Activated T-helper 1 cell treated with anti-CD3 and anti-CD28 coated beads, Interleukin-2, amount 50 U/mL, for 16 hours (primary cell): Measurements from ENCODE around the gene ZPBP2.
"Not testable (repeated sequence)": the region's sequence is repeated elsewhere in the genome, so short reads cannot be mapped to it uniquely, and the experiment has no call there.

Source experiments
- DNase-seq, 2 donors: peaks; one replicate each; pipeline ENCODE4 v3.0.0-alpha.2; 2020; ENCODE audit warnings: low read depth in 1 of 2, low spot score in 1 of 2

Gene ZPBP2, protein sequence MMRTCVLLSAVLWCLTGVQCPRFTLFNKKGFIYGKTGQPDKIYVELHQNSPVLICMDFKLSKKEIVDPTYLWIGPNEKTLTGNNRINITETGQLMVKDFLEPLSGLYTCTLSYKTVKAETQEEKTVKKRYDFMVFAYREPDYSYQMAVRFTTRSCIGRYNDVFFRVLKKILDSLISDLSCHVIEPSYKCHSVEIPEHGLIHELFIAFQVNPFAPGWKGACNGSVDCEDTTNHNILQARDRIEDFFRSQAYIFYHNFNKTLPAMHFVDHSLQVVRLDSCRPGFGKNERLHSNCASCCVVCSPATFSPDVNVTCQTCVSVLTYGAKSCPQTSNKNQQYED

DNA sequence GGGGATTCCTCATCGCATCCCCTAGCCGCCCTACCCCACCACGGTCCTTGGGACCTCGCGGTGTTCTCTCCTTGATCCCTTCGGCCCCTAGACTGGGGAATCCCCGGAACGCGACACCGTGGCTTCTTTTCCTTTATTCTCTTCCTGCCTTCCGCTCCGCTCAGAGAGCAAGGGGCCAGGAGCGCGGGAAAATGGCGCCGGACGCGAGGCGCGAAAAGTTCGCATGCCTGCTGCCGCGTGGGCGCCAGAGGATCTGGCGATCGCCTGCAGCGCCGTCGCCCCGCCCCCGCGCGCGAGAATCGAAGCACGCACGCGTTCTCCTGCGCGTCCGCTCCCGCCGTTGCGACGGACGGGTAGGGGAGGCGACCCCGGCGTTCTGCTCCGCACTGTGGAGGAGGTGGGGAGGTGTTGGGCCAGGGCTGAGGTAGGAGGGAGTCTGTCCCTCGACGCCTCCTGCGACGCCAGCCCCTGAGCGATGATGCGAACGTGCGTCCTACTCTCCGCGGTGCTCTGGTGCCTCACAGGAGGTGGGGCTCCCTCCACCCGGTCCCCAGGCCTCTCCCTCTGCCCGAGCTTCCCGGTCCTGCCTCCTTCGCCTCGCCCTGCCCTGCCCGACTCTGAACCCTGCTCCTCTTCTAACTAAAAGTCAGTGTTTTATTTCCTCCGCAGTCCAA, at the start of gene ZPBP2:
ZPBP2 (plus strand) TSS at position 323 of the 674 bp plus-strand sequence; CDS start at position 476, 153 bp downstream.
- peak; percentile 28 to 51 for DNase-seq

- DNase-seq: no peak
These were observed 49.5 kb upstream of the ZPBP2 start for GRCh38 chr17:39818358-39819000.

DNA sequence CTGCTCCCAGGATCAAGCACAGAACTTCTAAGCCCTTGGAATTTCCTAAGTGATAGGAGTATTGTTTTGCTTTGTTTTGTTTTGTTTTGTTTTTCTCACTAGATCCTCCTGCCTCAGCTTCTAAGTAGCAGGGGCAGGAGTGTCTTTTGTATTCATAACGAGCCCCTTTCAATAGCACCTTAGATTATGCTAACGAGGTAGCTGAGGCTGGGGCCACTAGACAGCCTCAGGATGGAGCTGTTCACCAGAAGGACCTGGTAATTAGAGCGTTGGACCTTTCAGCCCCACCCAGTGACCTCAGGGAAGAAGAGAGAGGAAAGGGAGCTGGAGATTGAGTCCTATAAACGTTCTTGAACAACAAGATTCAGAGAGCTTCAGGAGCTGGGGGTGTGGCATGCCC, 47.5 kb upstream of the ZPBP2 start:
- DNase-seq: no peak

- DNase-seq: no peak
These were observed 47.0 kb upstream of the ZPBP2 start for GRCh38 chr17:39820987-39821386.

- DNase-seq: no peak
These were observed 46.0 kb upstream of the ZPBP2 start for GRCh38 chr17:39822051-39822451.

- DNase-seq: no peak
These were observed 44.5 kb upstream of the ZPBP2 start for GRCh38 chr17:39823407-39824054.

- DNase-seq: no peak
These were observed 41.7 kb upstream of the ZPBP2 start for GRCh38 chr17:39826334-39826733.

DNA sequence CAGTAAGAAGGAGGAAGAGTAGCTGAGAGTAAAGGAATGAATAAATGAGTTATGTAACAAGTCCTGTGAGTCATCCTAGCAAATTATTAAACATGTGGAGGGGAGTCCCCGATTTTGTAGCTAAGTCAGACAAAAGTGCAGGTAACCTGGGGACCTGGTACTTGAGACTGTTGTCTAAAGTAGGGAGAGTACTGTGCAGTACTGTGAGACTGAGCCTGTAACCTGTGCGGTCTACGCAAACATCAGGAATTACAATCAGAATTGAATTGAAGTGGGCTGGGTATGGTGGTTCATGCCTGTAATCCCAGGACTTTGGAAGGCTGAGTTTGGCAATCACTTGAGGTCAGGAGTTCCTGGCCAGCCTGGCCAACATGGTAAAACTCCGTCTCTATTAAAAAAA, 39.6 kb upstream of the ZPBP2 start:
- DNase-seq: no peak

GRCh38 chr17:39831588-39831987, 36.4 kb upstream of the ZPBP2 start:
- DNase-seq: no peak

DNA sequence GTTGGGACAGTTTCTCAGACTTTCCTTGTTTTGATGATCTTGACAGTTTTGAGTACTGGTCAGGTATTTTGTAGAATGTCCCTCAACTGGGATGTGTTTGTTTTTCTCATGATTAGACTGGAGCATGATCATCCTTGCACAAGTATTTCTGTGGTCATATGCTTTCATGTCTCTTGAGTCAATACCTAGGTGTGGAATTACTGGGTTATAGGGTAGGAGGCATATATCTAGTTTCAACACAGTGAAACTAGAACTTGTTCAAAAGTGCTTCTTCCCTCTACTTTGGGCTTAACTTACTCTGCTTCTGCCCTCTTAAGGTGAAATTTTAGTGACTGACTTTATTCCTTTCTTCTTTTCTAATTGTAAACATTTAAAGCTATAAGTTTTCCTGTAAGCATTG, 34.0 kb upstream of the ZPBP2 start:
- DNase-seq: no peak

DNA sequence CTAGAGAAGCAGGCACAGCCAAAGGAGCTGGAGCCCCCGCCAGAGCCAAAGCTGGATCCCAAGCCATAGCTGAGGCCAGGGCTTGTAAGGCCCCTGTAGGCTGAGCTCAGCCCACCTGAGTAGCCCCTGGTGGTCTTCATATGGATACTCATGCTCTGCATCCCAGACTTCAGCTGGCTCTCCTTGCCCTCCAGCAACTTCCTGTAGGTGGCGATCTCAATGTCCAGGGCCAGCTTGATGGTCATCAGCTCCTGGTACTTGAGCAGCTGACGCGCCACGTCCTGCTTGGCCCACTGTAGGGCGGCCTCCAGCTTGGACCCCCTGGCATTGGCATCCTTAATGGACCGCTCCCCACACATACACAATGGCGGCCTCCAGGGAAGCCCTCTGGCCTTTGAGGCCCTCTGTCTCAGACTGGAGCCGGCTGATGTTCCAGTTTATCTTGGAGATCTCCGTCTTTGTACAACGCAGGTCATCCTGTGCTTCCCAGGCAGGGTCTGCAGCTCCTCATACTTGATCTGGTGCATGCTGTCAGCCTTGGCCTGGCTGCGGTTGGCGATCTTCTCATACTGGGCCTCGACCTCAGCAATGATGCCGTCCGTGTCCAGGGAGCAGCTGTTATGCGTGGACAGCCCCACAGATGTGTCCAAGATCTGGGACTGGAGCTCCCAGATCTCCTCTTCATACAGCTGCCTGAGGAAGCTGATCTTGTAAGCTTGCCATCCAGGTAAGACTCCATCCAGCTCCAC, 32.8 kb upstream of the ZPBP2 start:
- DNase-seq: no peak

GRCh38 chr17:39836117-39836516, 31.9 kb upstream of the ZPBP2 start:
- DNase-seq: no peak

- no peak for DNase-seq
These were observed 29.9 kb upstream of the ZPBP2 start for GRCh38 chr17:39838057-39838456.

DNA sequence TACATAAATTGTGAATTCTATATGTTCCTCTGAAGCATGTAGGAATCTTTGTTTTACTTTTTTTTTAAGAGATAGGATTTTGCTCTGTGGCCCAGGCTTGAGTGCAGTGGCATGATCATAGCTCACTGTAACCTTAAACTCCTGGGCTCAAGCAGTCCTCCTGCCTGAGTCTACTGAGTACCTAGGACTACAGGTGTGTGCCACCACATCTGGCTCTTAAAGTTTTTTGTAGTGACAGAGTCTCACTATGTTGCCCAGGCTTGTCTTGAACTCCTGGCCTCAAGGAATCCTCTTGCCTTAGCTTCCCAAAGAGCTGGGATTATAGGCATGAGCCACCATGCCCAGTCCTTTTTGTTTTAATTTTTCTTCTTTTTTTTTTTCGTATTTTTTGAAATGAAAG, 29.2 kb upstream of the ZPBP2 start:
- no peak for DNase-seq

DNA sequence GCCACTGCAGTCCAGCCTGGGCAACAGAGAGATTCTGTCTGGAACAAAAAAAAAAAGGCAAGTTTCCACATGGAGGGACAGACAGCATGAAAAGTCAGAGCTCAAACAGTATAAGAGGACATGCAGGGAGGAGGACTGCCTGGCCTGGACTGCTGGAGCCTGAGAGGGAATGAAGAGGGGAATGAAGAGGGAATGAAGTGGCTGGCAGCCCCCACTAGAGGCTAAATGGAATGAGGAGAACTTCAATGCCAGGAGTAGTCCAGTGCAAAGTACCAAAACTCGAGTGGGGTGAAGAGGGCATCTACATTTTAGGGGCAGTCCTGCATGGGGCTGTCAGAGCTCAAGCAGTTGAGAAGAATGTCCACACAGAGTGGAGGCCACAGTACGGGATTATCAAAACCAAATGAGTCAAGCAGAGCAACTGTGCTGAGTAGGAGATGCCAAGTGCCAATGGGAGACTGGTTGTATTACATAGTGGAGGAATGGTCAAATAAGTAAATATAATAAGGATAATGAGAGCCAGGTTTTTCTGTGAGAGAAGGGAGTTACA, 26.8 kb upstream of the ZPBP2 start:
- no peak for DNase-seq

- no peak for DNase-seq
These were observed 22.8 kb upstream of the ZPBP2 start for GRCh38 chr17:39845052-39845846.

GRCh38 chr17:39846205-39846604, 21.8 kb upstream of the ZPBP2 start:
- no peak for DNase-seq

DNA sequence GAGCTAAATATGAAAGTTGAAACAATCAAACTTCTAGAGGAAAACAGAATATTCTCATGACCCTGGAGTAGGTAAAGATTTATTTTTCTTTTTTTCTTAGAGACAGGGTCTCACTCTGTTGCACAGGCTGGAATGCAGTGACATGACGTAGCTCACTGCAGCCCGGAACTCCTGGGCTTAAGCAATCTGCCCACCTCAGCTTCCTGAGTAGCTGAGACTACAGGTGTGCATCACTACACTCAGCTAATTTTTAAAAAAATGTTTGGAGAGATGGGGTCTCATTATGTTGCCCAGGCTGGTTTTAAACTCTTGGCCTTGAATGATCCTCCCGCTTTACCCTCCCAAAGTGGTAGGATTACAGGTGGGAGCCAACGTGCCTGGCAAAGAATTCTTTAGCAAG, 19.4 kb upstream of the ZPBP2 start:
- DNase-seq: no peak

DNA sequence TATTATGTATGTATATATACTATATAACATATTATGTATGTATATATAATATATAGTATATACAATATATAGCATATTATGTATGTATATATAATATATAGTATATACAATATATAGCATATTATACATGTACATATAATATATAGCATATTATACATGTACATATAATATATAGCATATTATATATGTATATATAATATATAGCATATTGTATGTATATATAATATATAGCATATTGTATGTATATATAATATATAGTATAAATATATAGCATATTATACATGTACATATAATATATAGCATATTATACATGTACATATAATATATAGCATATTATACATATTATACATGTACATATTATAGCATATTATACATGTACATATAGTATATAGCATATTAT, 17.8 kb upstream of the ZPBP2 start:
- not testable (repeated sequence) for DNase-seq

- DNase-seq: no peak
These were observed 15.8 kb upstream of the ZPBP2 start for GRCh38 chr17:39852239-39852638.
